ENCODE data around the gene C11orf42. TPM values are rescaled to one million over a fixed set of nuclear protein-coding genes. Genes with fewer than 3 reads are reported as not detected.

Gene C11orf42
- polyA plus RNA-seq, 1 donor = 0.24 TPM

- no peak for DNase-seq (ENCODE audit: low read depth)
Observed at GRCh38 chr11:6258141-6258540, 52.8 kb downstream of the C11orf42 start.

- DNase-seq (ENCODE audit: low read depth) = no peak
Observed at GRCh38 chr11:6258571-6259081, 53.3 kb downstream of the C11orf42 start.

GRCh38 chr11:6260207-6260726, 54.9 kb downstream of the C11orf42 start:
- no peak for DNase-seq (ENCODE audit: low read depth)

Other genes with a start within 250 kb of the C11orf42 start
- gene OR56A5, start 237.1 kb upstream of the C11orf42 start, polyA plus RNA-seq (ENCODE audit: insufficient read length) = not detected
- not detected for gene OR52L1, start 218.6 kb upstream of the C11orf42 start, polyA plus RNA-seq (ENCODE audit: insufficient read length)
- not detected for gene OR56A4, start 198.6 kb upstream of the C11orf42 start, polyA plus RNA-seq (ENCODE audit: insufficient read length)
- not detected for gene OR56A1, start 174.8 kb upstream of the C11orf42 start, polyA plus RNA-seq (ENCODE audit: insufficient read length)
- gene OR56B4, start 97.9 kb upstream of the C11orf42 start, polyA plus RNA-seq (ENCODE audit: insufficient read length) = not detected
- gene OR52B2, start 35.2 kb upstream of the C11orf42 start, polyA plus RNA-seq (ENCODE audit: insufficient read length) = not detected
- gene OR52W1, start 6.3 kb upstream of the C11orf42 start, polyA plus RNA-seq (ENCODE audit: insufficient read length) = not detected
- 24.1 TPM for gene FHIP1B, start 29.1 kb downstream of the C11orf42 start, polyA plus RNA-seq (ENCODE audit: insufficient read length)
- 0.15 TPM for gene CNGA4, start 33.5 kb downstream of the C11orf42 start, polyA plus RNA-seq (ENCODE audit: insufficient read length)
- not detected for gene CCKBR, start 54.3 kb downstream of the C11orf42 start, polyA plus RNA-seq (ENCODE audit: insufficient read length)
- 32.5 TPM for gene CAVIN3, start 114.9 kb downstream of the C11orf42 start, polyA plus RNA-seq (ENCODE audit: insufficient read length)
- gene SMPD1, start 184.9 kb downstream of the C11orf42 start, polyA plus RNA-seq (ENCODE audit: insufficient read length) = 22.4 TPM
- 29.1 TPM for gene APBB1, start 213.5 kb downstream of the C11orf42 start, polyA plus RNA-seq (ENCODE audit: insufficient read length)
- gene HPX, start 235.4 kb downstream of the C11orf42 start, polyA plus RNA-seq (ENCODE audit: insufficient read length) = 2.5 TPM

Data from forelimb muscle (tissue), 1 donor.